Heart right ventricle (tissue), 16 donors: ENCODE results near the gene KCNK2. TPM values are rescaled to one million over a fixed set of nuclear protein-coding genes. Genes with fewer than 3 reads are reported as not detected.

ENCODE experiments used
- ATAC-seq, 8 donors: fragments of 200-7000 bp; cut with Tn5 transposase; one replicate each; pipeline ENCODE4 v1.9.1; 2020; ENCODE audit warnings: mild to moderate bottlenecking in 8 of 8, moderate library complexity in 8 of 8, moderate number of reproducible peaks in 1 of 8
- DNase-seq, 2 donors: peaks; one replicate each; pipeline ENCODE4 v3.0.0-alpha.2; 2020
- H3K27ac ChIP-seq, 10 donors: fragments of 200-600 bp; sonication (generic) in 2 of 10; one replicate each; pipeline versions ENCODE4 v1.5.0 to v1.8.0; 2020 to 2022; ENCODE audit warnings: mild to moderate bottlenecking in 3 of 10
- H3K27me3 ChIP-seq, 7 donors: fragments of 200-600 bp; one replicate each; pipeline ENCODE4 v1.8.0; 2021 to 2022; ENCODE audit warnings: mild to moderate bottlenecking in 2 of 7
- H3K36me3 ChIP-seq, 9 donors: fragments of 200-600 bp; sonication (generic) in 1 of 9; one replicate each; pipeline versions ENCODE4 v1.5.0 to v1.8.0; 2020 to 2022; ENCODE audit warnings: mild to moderate bottlenecking in 2 of 9
- H3K4me1 ChIP-seq, 9 donors: fragments of 200-600 bp; sonication (generic) in 1 of 9; one replicate each; pipeline versions ENCODE4 v1.5.0 to v1.8.0; 2020 to 2022; ENCODE audit warnings: mild to moderate bottlenecking in 4 of 9
- H3K4me3 ChIP-seq, 10 donors: fragments of 200-600 bp; sonication (generic) in 2 of 10; one replicate each; pipeline versions ENCODE4 v1.5.0 to v1.8.0; 2020 to 2022; ENCODE audit warnings: mild to moderate bottlenecking in 7 of 10, moderate library complexity in 2 of 10
- H3K9me3 ChIP-seq, 11 donors: fragments of 200-600 bp in 10 of 11; sonication (generic) in 2 of 11; one replicate each; pipeline versions ENCODE4 v1.5.0 to v1.8.0; 2013 to 2022; ENCODE audit warnings: mild to moderate bottlenecking in 2 of 11, control low read depth in 1 of 11, moderate library complexity in 1 of 11
- WGBS, 2 donors: extraction: QIAGEN DNeasy Blood & Tissue Kit; methylation state at CpG; one replicate each; pipeline ENCODE4 v1.1.7; 2013; ENCODE audit warnings: inconsistent platforms in 1 of 2; 5-methylcytosine and 5-hydroxymethylcytosine counted together
- intact Hi-C, 10 donors: fragments of 100-400 bp; cut with DNase I; formaldehyde crosslinking; loops; one replicate each; pipeline versions ENCODE4 v1.11.1 to v1.14.2; 2022
- polyA plus RNA-seq, 2 donors: library from polyadenylated mRNA; stranded (reverse); fragments of 200-250 nt; gene quantifications; one replicate each; pipeline ENCODE4 v1.2.3, GENCODE V29; 2013
- total RNA-seq, 10 donors: library from RNA; stranded (reverse); fragmentation: NEBNext Ultra II Directional in 3 of 10; extraction: Animal tissue kit (Norgen Biotek cat#: 25700) in 3 of 10; gene quantifications; one replicate each; pipeline versions ENCODE4 v1.2.1 to v1.2.4, GENCODE V29; 2021 to 2023
- TF ChIP-seq, protein P1 (sequence below), 9 donors: fragments of 200-600 bp; sonication (generic) in 2 of 9; IDR thresholded peaks; one replicate each; pipeline versions ENCODE4 v1.5.0 to v1.8.0; 2021 to 2022; ENCODE audit warnings: antibody characterized with exemption in 9 of 9, mild to moderate bottlenecking in 5 of 9, moderate library complexity in 1 of 9
- donor health status: Arrhythmogenic right ventricular cardiomyopathy.
- donor health status: ischemic (EF 13 %, LVEDD 7.1; RV severe dilation, severe dysfunction).
- donor health status: healthy with polysubstance abuse.
- donor health status: DM: no; HTN: yes; CAD: no.
- donor health status: DM: no; HTN: no; CAD: no.
- donor health status: ischemic (EF 25% LVEDD 6.9; RV normal size, moderate dysfunction).
- donor health status: ischemic (EF 25% LVEDD 5.7; RV mildly dilated, moderate dysfunction).
- donor health status: healthy.
- donor health status: DM: yes; HTN: yes; CAD: no.
- donor health status: Ischemic cardiomyopathy.
- donor health status: ischemic (EF 35%, LVEDD 5.7; RV mildly dilated, moderate dysfunction).
- donor health status: nonischemic (EF 11% LVEDD 7.7; RV severe dilation, severe dysfunction).
- donor health status: DM: yes; HTN: yes; CAD: no.
- donor health status: PGD.
- donor health status: ischemic (EF 29% LVEDD 5.4; RV normal size, mild dysfunction).
- donor health status: nonischemic (EF 23%, LVEDD 6.1; RV moderate dilation, normal function).

The KCNK2 gene
- total and polyA plus RNA-seq, 12 donors = 0.06 to 0.79 (median 0.26) TPM; not detected in 5

DNA sequence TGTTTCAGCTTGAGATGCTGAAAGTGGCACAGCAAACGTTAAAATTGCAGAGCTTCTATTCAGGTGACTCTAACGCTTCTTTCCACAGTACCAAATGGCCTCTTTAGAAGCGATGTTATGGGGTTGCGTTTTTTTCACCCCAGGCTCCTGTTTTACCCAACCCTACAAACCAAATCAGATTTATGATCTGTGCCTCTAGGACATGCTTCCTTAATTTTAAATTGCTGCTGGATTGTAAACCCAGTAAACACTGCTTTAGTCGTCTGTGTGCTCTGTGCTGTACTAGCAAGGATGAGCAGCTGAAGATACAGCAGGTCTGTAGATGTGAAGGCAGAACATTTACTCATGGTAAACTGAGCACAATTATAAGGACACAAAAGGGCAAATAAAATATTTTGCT is 13.0 kb downstream of the KCNK2 start:
- ATAC-seq = no peak
- 77 to 81% methylated on average over 5 of the region's 5 CpGs for WGBS, 2 donors
- H3K9me3 ChIP-seq = no peaks in the 10 kb centered on the region
- H3K27me3 ChIP-seq = peaks cover 0 to 21% (median 0%) of the 10 kb centered on the region in 7 donors
- no peak overlapping the region for H3K4me3 ChIP-seq
- no peaks in the 10 kb centered on the region for H3K4me1 ChIP-seq
- no peak overlapping the region for H3K27ac ChIP-seq
- H3K36me3 ChIP-seq = no peaks in the 10 kb centered on the region
- TF ChIP-seq, protein P1, sequence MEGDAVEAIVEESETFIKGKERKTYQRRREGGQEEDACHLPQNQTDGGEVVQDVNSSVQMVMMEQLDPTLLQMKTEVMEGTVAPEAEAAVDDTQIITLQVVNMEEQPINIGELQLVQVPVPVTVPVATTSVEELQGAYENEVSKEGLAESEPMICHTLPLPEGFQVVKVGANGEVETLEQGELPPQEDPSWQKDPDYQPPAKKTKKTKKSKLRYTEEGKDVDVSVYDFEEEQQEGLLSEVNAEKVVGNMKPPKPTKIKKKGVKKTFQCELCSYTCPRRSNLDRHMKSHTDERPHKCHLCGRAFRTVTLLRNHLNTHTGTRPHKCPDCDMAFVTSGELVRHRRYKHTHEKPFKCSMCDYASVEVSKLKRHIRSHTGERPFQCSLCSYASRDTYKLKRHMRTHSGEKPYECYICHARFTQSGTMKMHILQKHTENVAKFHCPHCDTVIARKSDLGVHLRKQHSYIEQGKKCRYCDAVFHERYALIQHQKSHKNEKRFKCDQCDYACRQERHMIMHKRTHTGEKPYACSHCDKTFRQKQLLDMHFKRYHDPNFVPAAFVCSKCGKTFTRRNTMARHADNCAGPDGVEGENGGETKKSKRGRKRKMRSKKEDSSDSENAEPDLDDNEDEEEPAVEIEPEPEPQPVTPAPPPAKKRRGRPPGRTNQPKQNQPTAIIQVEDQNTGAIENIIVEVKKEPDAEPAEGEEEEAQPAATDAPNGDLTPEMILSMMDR (IDR thresholded peaks at IDR 0.05) = no peak
- no peak for DNase-seq
- intact Hi-C loops = no loop called here

DNA sequence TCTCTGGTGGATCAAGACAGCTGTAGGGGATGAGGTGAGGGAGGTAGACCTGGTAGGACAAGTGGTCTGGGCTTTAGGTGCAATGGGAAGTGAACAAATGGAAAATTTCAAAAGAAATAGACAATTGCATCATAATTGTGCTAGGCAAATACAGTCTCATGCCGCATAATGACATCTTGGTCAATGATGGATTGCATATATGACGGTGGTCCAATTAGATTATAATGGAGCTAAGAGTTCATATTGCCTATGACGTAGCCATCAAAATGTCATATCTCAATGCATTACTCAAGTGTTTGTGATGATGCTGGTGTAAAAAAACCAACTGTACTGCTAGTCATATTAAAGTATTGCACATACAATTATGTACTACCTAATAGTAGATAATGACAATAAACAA is 19.0 kb downstream of the KCNK2 start:
- WGBS, 2 donors = 74 to 94% methylated on average over 3 of the region's 3 CpGs
- Histone ChIP-seq H3K4me1 (no peaks in the 10 kb centered on the region), H3K4me3 (no peak overlapping the region), H3K27ac (no peak overlapping the region), H3K36me3 (no peaks in the 10 kb centered on the region), H3K27me3 (peaks cover 0 to 6% (median 0%) of the 10 kb centered on the region in 7 donors), H3K9me3 (peaks cover 0 to 4% (median 0%) of the 10 kb centered on the region in 11 donors)
- intact Hi-C loops = no loop called here
- DNase-seq (no peak), ATAC-seq (no peak)
- TF ChIP-seq, protein P1 (IDR thresholded peaks at IDR 0.05) = no peak

DNA sequence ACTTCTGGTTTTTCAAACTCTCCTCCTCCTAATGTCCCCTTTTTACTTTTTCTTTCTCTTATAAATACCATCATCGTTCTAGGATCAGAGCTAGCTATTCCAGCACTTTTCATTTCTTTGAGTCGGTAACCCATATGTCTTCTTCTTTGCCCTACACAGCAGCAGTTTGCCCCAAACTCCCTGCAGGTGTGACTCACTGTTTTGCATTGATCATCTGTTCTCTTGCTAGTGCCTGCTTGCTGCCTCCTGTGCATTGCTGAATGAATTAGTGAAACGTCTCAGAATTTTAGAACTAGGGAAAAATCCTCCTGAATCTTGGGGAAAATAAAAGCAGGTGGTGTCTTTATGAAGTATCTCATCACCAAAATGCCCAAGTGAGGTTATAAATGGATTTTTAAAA is 21.7 kb downstream of the KCNK2 start:
- ATAC-seq = no peak
- intact Hi-C loops = no loop called here
- no peaks in the 10 kb centered on the region for H3K4me1 ChIP-seq
- no peak for DNase-seq
- H3K4me3 ChIP-seq = no peak overlapping the region
- TF ChIP-seq, protein P1 (IDR thresholded peaks at IDR 0.05) = no peak
- H3K27me3 ChIP-seq = peaks cover 0 to 4% (median 0%) of the 10 kb centered on the region in 7 donors
- H3K27ac ChIP-seq = no peak overlapping the region
- H3K9me3 ChIP-seq = peaks cover 0 to 17% (median 0%) of the 10 kb centered on the region in 11 donors
- 41 to 53% methylated on average over 3 of the region's 3 CpGs for WGBS, 2 donors
- no peaks in the 10 kb centered on the region for H3K36me3 ChIP-seq

DNA sequence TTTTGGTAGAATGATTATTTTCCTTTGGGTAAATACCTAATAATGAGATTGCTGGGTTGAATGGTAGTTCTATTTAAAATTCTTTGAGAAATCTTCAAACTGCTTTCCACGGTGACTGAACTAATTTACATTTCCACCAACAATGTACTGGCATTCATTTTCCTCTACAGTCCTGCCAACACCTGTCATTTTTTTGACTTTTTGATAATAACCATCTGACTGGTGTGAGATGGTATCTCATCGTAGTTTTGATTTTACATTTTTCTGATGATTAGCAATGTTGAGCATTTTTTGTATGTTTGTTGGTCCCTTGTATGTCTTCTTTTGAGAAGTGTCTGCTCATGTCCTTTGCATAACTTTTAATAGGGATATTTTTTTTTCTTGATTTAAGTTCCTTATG is 23.5 kb downstream of the KCNK2 start:
- H3K9me3 ChIP-seq = peaks cover 0 to 17% (median 0%) of the 10 kb centered on the region in 11 donors
- no peaks in the 10 kb centered on the region for H3K36me3 ChIP-seq
- ATAC-seq (no peak), DNase-seq (no peak)
- TF ChIP-seq, protein P1 (IDR thresholded peaks at IDR 0.05) = no peak
- no peak overlapping the region for H3K4me3 ChIP-seq
- no peaks in the 10 kb centered on the region for H3K4me1 ChIP-seq
- H3K27ac ChIP-seq = no peak overlapping the region
- intact Hi-C loops = no loop called here
- H3K27me3 ChIP-seq = no peaks in the 10 kb centered on the region
- 81 to 82% methylated on average over 2 of the region's 2 CpGs for WGBS, 2 donors
